HepG2 (cell line): ENCODE results near the gene MRLN. TPM values are rescaled to one million over a fixed set of nuclear protein-coding genes. Genes with fewer than 3 reads are reported as not detected.

ENCODE experiments used
- ATAC-seq: fragments of 200-7000 bp; cut with Tn5 transposase; 3 replicates; pipeline ENCODE4 v1.9.1; 2020; ENCODE audit warnings: mild to moderate bottlenecking, moderate library complexity
- BruUV-seq: library from RNA; stranded (reverse); fragments of 400-500 nt; replicated peaks from 2 replicates; lab custom pipeline; 2021; lab: Mats Ljungman, UMichigan
- CTCF ChIA-PET: fragments of 300-600 bp; formaldehyde crosslinking; extraction: SDS; loops from one replicate; lab custom pipeline; 2021; ENCODE audit warnings: low total read pairs, inconsistent platforms, low intra/inter-chr PET ratio; lab: Yijun Ruan, JAX
- POLR2A ChIA-PET: fragments of 350-600 bp; sonication (Branson Sonifier 250); formaldehyde crosslinking; loops from one replicate; lab custom pipeline; 2020; ENCODE audit warnings: antibody characterized with exemption, inconsistent platforms; lab: Yijun Ruan, JAX
- DNase-seq: peaks from one replicate; pipeline ENCODE4 v3.0.0-alpha.2; 2015; ENCODE audit warnings: low spot score
- FAIRE-seq: peaks from 3 replicates; lab custom pipeline; 2011; peaks lifted over from hg19 to GRCh38; lab: Jason Lieb, UNC
- H2AFZ ChIP-seq: one replicate; pipeline ENCODE4 v1.6.1; 2011; ENCODE audit warnings: low read length, inconsistent platforms
- H3K27ac ChIP-seq: fragments of 300-600 bp; 3 replicates; pipeline ENCODE4 v1.8.0; 2011; ENCODE audit warnings: mixed run types, mild to moderate bottlenecking, mixed read lengths, low read length, inconsistent platforms; ENCODE audit not compliant: insufficient read depth; ENCODE audit errors: extremely low read length
- H3K27me3 ChIP-seq, 2 experiments: fragments of 200-600 bp in 1 of 2; 2 replicates in 1 of 2; 3 replicates in 1 of 2; pipeline versions ENCODE4 v1.6.0 to v1.8.0; 2011; ENCODE audit warnings: low read length in 2 of 2, mild to moderate bottlenecking in 2 of 2, moderate library complexity in 2 of 2, inconsistent platforms in 1 of 2; ENCODE audit not compliant: insufficient read depth in 2 of 2, control insufficient read depth in 1 of 2
- H3K36me3 ChIP-seq, 2 experiments: fragments of 200-600 bp in 1 of 2; replicated peaks in 1 of 2; 2 replicates in 1 of 2; 3 replicates in 1 of 2; pipeline versions ENCODE4 v1.5.1 to v1.8.0; 2011; ENCODE audit warnings: low read length in 2 of 2, inconsistent platforms in 1 of 2; ENCODE audit not compliant: insufficient read depth in 2 of 2, control insufficient read depth in 1 of 2
- H3K4me1 ChIP-seq: 2 replicates; pipeline ENCODE4 v1.5.1; 2012; ENCODE audit warnings: low read length, inconsistent platforms; ENCODE audit not compliant: insufficient read depth
- H3K4me2 ChIP-seq: 2 replicates; pipeline ENCODE4 v1.6.0; 2011; ENCODE audit warnings: low read depth, low read length, inconsistent platforms
- H3K4me3 ChIP-seq, 3 experiments: fragments of 200-600 bp in 1 of 3; sonication (generic), shearing (Covaris generic) in 1 of 3; replicated peaks in 1 of 3; 2 replicates each; pipeline ENCODE4 v1.5.1; 2011 to 2016; ENCODE audit warnings: low read length in 3 of 3, inconsistent platforms in 2 of 3, low read depth in 2 of 3, mild to moderate bottlenecking in 2 of 3, control low read depth in 1 of 3, mixed read lengths in 1 of 3; ENCODE audit not compliant: insufficient read depth in 1 of 3
- H3K79me2 ChIP-seq: one replicate; pipeline ENCODE4 v1.6.1; 2011; ENCODE audit warnings: low read length, inconsistent platforms; ENCODE audit not compliant: insufficient read depth
- H3K9ac ChIP-seq: 2 replicates; pipeline ENCODE4 v1.6.0; 2011; ENCODE audit warnings: mild to moderate bottlenecking, low read depth, low read length, inconsistent platforms; ENCODE audit not compliant: insufficient read depth
- H3K9me3 ChIP-seq: 2 replicates; pipeline ENCODE4 v1.5.1; 2012; ENCODE audit warnings: mild to moderate bottlenecking, low read length
- H4K20me1 ChIP-seq: 2 replicates; pipeline ENCODE4 v1.6.0; 2011; ENCODE audit warnings: inconsistent platforms, mild to moderate bottlenecking, low read length, moderate library complexity; ENCODE audit not compliant: insufficient read depth
- ATM ChIP-seq: fragments of 450-650 bp; IDR thresholded peaks from 2 replicates; pipeline ENCODE4 v1.7.1; 2017; ENCODE audit warnings: mild to moderate bottlenecking, borderline replicate concordance
- BORCS8-MEF2B ChIP-seq: sonication (generic); formaldehyde crosslinking; IDR thresholded peaks from 2 replicates; pipeline ENCODE4 v1.8.0; 2022; ENCODE audit warnings: mild to moderate bottlenecking, missing genetic modification reagents
- CC2D1A ChIP-seq: sonication (generic); formaldehyde crosslinking; IDR thresholded peaks from 2 replicates; pipeline ENCODE4 v1.8.1; 2023; ENCODE audit warnings: mild to moderate bottlenecking, missing genetic modification reagents
- MIER3 ChIP-seq: IDR thresholded peaks from 2 replicates; pipeline ENCODE4 v1.6.1; 2016; ENCODE audit warnings: missing compliant biosample characterization, borderline replicate concordance
- MTA3 ChIP-seq: sonication (generic); formaldehyde crosslinking; IDR thresholded peaks from 2 replicates; pipeline ENCODE4 v1.4.0; 2020; ENCODE audit warnings: missing genetic modification reagents
- NR1H2 ChIP-seq: sonication (generic); formaldehyde crosslinking; IDR thresholded peaks from 2 replicates; pipeline ENCODE4 v1.8.1; 2022; ENCODE audit warnings: low read depth, missing genetic modification reagents, borderline replicate concordance
- SRF ChIP-seq: IDR thresholded peaks from 2 replicates; pipeline ENCODE4 v1.6.1; 2011; ENCODE audit warnings: mild to moderate bottlenecking, low read depth, low read length, moderate library complexity
- STAG1 ChIP-seq: sonication (generic); formaldehyde crosslinking; IDR thresholded peaks from 2 replicates; pipeline ENCODE4 v1.4.0; 2020; ENCODE audit warnings: missing genetic modification reagents
- ZFP36L1 ChIP-seq: sonication (generic); formaldehyde crosslinking; IDR thresholded peaks from 2 replicates; pipeline ENCODE4 v1.8.0; 2022; ENCODE audit warnings: mild to moderate bottlenecking, missing genetic modification reagents, moderate library complexity
- ZNF10 ChIP-seq: sonication (generic); formaldehyde crosslinking; IDR thresholded peaks from 2 replicates; pipeline ENCODE4 v1.4.0; 2020; ENCODE audit warnings: mild to moderate bottlenecking, low read depth, missing genetic modification reagents, borderline replicate concordance
- ZNF224 ChIP-seq: sonication (generic); formaldehyde crosslinking; IDR thresholded peaks from 2 replicates; pipeline ENCODE4 v1.5.0; 2020; ENCODE audit warnings: mild to moderate bottlenecking, missing genetic modification reagents
- ZNF24 ChIP-seq: fragments of 450-650 bp; IDR thresholded peaks from 2 replicates; pipeline ENCODE4 v1.6.1; 2017; ENCODE audit warnings: antibody characterized with exemption, mild to moderate bottlenecking
- ZNF282 ChIP-seq: fragments of 450-650 bp; IDR thresholded peaks from 2 replicates; pipeline ENCODE4 v1.6.1; 2018; ENCODE audit not compliant: partially characterized antibody
- ZNF335 ChIP-seq: sonication (generic); formaldehyde crosslinking; IDR thresholded peaks from 2 replicates; pipeline ENCODE4 v1.4.0; 2020; ENCODE audit warnings: missing genetic modification reagents
- ZNF644 ChIP-seq: IDR thresholded peaks from 2 replicates; pipeline ENCODE4 v1.6.1; 2016; ENCODE audit warnings: low read depth
- ZNF775 ChIP-seq: sonication (generic); formaldehyde crosslinking; IDR thresholded peaks from 2 replicates; pipeline ENCODE4 v1.4.0; 2020; ENCODE audit warnings: missing genetic modification reagents, mild to moderate bottlenecking, moderate library complexity, borderline replicate concordance
- ZUFSP ChIP-seq: sonication (generic); formaldehyde crosslinking; IDR thresholded peaks from 2 replicates; pipeline ENCODE4 v1.9.0; 2021; ENCODE audit warnings: missing genetic modification reagents, mild to moderate bottlenecking, borderline replicate concordance
- WGBS: methylation state at CpG from one replicate; pipeline ENCODE4 v1.1.6; 2017; ENCODE audit warnings: low lambda C conversion rate; 5-methylcytosine and 5-hydroxymethylcytosine counted together
- in situ Hi-C: cut with HindIII; loops from 2 replicates; pipeline ENCODE4 v1.10.0; 2017; ENCODE audit warnings: low pct_unique_long_range_greater_than_20kb; ENCODE audit not compliant: extremely low pct_ligation_motif_present
- intact Hi-C: fragments of 100-400 bp; cut with micrococcal nuclease; formaldehyde crosslinking; loops from one replicate; pipeline ENCODE4 v1.10.0; 2022; ENCODE audit not compliant: unreplicated experiment
- polyA plus RNA-seq, 8 experiments: library from polyadenylated mRNA; depleted of rRNA in 3 of 8; stranded (reverse) in 7 of 8; unstranded in 1 of 8; fragments of >200 nt; fragmentation: Illumina TruSeq in 4 of 8; extraction: Trizol in 4 of 8; gene quantifications; 2 replicates each; pipeline versions ENCODE4 v1.2.1 to v1.2.3, GENCODE V29; 2011 to 2016; ENCODE audit warnings: low read depth in 4 of 8, missing spikeins in 1 of 8, mixed read lengths in 1 of 8; ENCODE audit not compliant: insufficient read depth in 1 of 8
- total RNA-seq, 5 experiments: library from RNA; depleted of rRNA; stranded (reverse); fragments of >200 nt; fragmentation: Illumina TruSeq; extraction: Trizol; gene quantifications; 2 replicates each; pipeline ENCODE4 v1.2.3, GENCODE V29; 2016; ENCODE audit warnings: low read depth in 1 of 5

The MRLN gene
- total and polyA plus RNA-seq, 2 of the 13 experiments (the other 11 are each of a cell fraction or from before 2014, with no cell fraction given): not detected

DNA sequence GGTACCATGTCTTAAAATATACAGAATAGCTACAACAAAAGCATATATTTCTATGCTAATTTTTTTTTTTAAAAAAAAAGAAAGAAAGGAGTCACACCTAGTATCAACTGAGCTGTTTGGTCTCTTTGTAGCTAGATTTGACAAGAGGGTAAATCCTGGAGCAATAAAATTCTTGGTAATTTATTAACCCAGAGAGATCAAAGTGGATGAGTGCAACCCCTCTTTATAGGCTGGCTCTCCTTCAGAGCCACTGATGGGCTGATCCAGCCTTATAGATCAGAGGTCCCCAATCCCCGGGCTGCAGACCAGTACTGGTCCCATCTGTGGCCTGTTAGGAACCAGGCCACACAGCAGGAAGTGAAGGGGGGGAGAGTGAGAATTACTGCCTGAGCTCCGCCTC is 19.8 kb upstream of the MRLN start:
- WGBS: 0% methylated on average over 1 of the region's 2 CpGs
- intact Hi-C loops: no loop called here
- Histone ChIP-seq H4K20me1 (no peaks in the 10 kb centered on the region), H3K9me3 (no peaks in the 10 kb centered on the region; the same call in 1 of the 2 replicates), H3K27me3 (no peaks in the 10 kb centered on the region; a peak in 1 of 5 replicates), H3K4me3 (no peak overlapping the region), H2AFZ (no peak overlapping the region), H3K9ac (no peak overlapping the region), H3K36me3 (no peaks in the 10 kb centered on the region), H3K4me2 (no peak overlapping the region), H3K27ac (no peak overlapping the region), H3K79me2 (no peaks in the 10 kb centered on the region), H3K4me1 (no peaks in the 10 kb centered on the region)
- ChIA-PET POLR2A (no interaction called here), CTCF (no interaction called here)
- DNase-seq (no peak), FAIRE-seq (no peak), ATAC-seq (no peak)
- BruUV-seq: no TSS peak
- TF ChIP-seq ZNF224 (CRISPR knock-in tag) (no peak), MIER3 (CRISPR knock-in tag) (no peak), ZNF10 (no peak), BORCS8-MEF2B (CRISPR knock-in tag) (no peak), ZNF644 (CRISPR knock-in tag) (no peak), ZUFSP (CRISPR knock-in tag) (no peak), ATM (no peak), ZNF282 (no peak), ZNF24 (no peak), STAG1 (CRISPR knock-in tag) (no peak), SRF (no peak), ZNF775 (CRISPR knock-in tag) (no peak), CC2D1A (CRISPR knock-in tag) (no peak), NR1H2 (no peak), MTA3 (CRISPR knock-in tag) (no peak), ZNF335 (CRISPR knock-in tag) (no peak), ZFP36L1 (no peak)
- TF ChIP-seq, all 625 proteins: peak for 0
- in situ Hi-C loops: no loop called here
